NCI-H146 treated with DMSO at 0.1 percent for 48 hours (cell line): ENCODE measurements around the gene PSMD7.
"Not testable (repeated sequence)": the region's sequence is repeated elsewhere in the genome, so short reads cannot be mapped to it uniquely, and the experiment has no call there.

Source experiments
- DNase-seq: peaks from one replicate; lab custom pipeline; 2025; ENCODE audit not compliant: unreplicated experiment; lab: John Stamatoyannopoulos, UW

Gene PSMD7

GRCh38 chr16:74296104-74296431, 546 bp upstream of the PSMD7 start:
- no peak for DNase-seq

GRCh38 chr16:74297145-74297665, 591 bp downstream of the PSMD7 start:
- DNase-seq, result no peak

- DNase-seq, result no peak
Measured at GRCh38 chr16:74298104-74298503, 1.5 kb downstream of the PSMD7 start.

GRCh38 chr16:74302341-74302740, 5.7 kb downstream of the PSMD7 start:
- no peak for DNase-seq

- no peak for DNase-seq
Measured at GRCh38 chr16:74304164-74304834, 7.7 kb downstream of the PSMD7 start.

- no peak for DNase-seq
Measured at GRCh38 chr16:74304835-74305176, 8.2 kb downstream of the PSMD7 start.

- DNase-seq, result no peak
Measured at GRCh38 chr16:74305281-74305680, 8.7 kb downstream of the PSMD7 start.

GRCh38 chr16:74305978-74306784, 9.6 kb downstream of the PSMD7 start:
- DNase-seq, result no peak

GRCh38 chr16:74307383-74307782, 10.8 kb downstream of the PSMD7 start:
- DNase-seq, result no peak

GRCh38 chr16:74309789-74310781, 13.5 kb downstream of the PSMD7 start:
- DNase-seq, result peak; percentile 5

GRCh38 chr16:74315059-74315458, 18.4 kb downstream of the PSMD7 start:
- DNase-seq, result no peak

GRCh38 chr16:74320707-74321106, 24.1 kb downstream of the PSMD7 start:
- DNase-seq, result no peak

GRCh38 chr16:74321356-74321755, 24.7 kb downstream of the PSMD7 start:
- DNase-seq, result no peak

- no peak for DNase-seq
Measured at GRCh38 chr16:74322301-74322710, 25.7 kb downstream of the PSMD7 start.

GRCh38 chr16:74324777-74325176, 28.2 kb downstream of the PSMD7 start:
- DNase-seq, result not testable (repeated sequence)

GRCh38 chr16:74325641-74326040, 29.0 kb downstream of the PSMD7 start:
- no peak for DNase-seq

GRCh38 chr16:74328346-74328745, 31.7 kb downstream of the PSMD7 start:
- DNase-seq, result not testable (repeated sequence)

GRCh38 chr16:74332469-74332868, 35.9 kb downstream of the PSMD7 start:
- DNase-seq, result not testable (repeated sequence)

- DNase-seq, result not testable (repeated sequence)
Measured at GRCh38 chr16:74337506-74337905, 40.9 kb downstream of the PSMD7 start.

GRCh38 chr16:74339226-74339625, 42.6 kb downstream of the PSMD7 start:
- not testable (repeated sequence) for DNase-seq

GRCh38 chr16:74353038-74353437, 56.4 kb downstream of the PSMD7 start:
- not testable (repeated sequence) for DNase-seq
